Stimulated activated effector memory CD8-positive, alpha-beta T cell treated with anti-CD3 and anti-CD28 coated beads, Interleukin-12 subunit alpha, Interleukin-12 subunit beta, amount 100 ng/mL, for 72 hours (primary cell): ENCODE measurements around the gene ATE1.

Experiments used
- ATAC-seq: fragments of 150-1000 bp; cut with Tn5 transposase; 2 replicates; pipeline ENCODE4 v1.10.0; 2021
- DNase-seq, 2 donors: peaks; one replicate each; pipeline ENCODE4 v3.0.0; 2021 to 2022; ENCODE audit warnings: low spot score in 2 of 2
- H3K27ac Mint-ChIP-seq: one replicate; pipeline ENCODE4 v1.8.0; 2022; ENCODE audit warnings: mild to moderate bottlenecking, mixed read lengths
- H3K36me3 Mint-ChIP-seq: one replicate; pipeline ENCODE4 v1.8.0; 2022; ENCODE audit warnings: mild to moderate bottlenecking, mixed read lengths
- H3K4me1 Mint-ChIP-seq: one replicate; pipeline ENCODE4 v1.8.0; 2022; ENCODE audit warnings: mixed read lengths
- H3K4me3 Mint-ChIP-seq: one replicate; pipeline ENCODE4 v1.8.0; 2022; ENCODE audit warnings: mild to moderate bottlenecking, mixed read lengths
- H3K9me3 Mint-ChIP-seq: one replicate; pipeline ENCODE4 v1.8.0; 2022; ENCODE audit warnings: mixed read lengths

The ATE1 gene

DNA sequence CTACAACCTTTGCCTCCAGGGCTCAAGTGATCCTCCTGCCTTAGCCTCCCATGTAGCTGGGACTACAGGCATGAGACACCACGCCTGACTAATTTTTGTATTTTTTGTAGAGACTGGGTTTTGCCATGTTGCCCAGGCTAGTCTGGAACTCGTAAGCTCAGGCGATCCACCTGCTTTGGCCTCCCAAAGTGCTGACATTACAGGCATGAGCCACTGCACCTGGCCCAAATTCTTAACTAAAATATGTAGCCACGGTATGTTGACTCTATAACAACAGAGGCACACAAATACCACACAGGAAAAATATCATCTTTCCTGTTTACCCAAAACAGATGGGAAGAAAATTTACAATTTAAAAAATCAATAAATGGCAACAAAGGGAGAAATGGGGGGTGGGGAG lies 115.8 kb downstream of the ATE1 start:
- no peak for ATAC-seq
- no peaks in the 10 kb centered on the region for H3K36me3 Mint-ChIP-seq
- H3K4me1 Mint-ChIP-seq, result no peaks in the 10 kb centered on the region
- no peak overlapping the region for H3K4me3 Mint-ChIP-seq
- H3K27ac Mint-ChIP-seq, result no peak overlapping the region
- no peak for DNase-seq
- H3K9me3 Mint-ChIP-seq, result no peaks in the 10 kb centered on the region

DNA sequence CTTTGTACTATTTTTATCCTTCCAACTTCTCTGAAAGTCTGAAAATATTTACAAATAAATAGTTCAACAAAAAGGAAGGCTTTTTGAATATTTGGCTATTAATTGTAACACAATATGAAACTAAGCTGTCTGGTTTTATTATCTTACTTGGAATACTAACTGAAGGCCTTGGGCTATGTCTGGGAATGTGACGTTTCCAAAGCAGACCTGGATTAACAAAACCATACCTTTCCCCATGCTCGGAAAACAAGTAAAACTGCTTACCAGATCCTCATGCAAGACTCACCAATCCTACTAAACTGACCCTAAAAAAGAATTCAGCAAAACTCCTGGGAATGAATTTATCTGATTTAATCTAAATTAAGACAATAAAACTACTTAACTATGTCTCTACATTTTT lies 116.4 kb downstream of the ATE1 start:
- H3K9me3 Mint-ChIP-seq, result no peaks in the 10 kb centered on the region
- DNase-seq, result no peak
- no peaks in the 10 kb centered on the region for H3K36me3 Mint-ChIP-seq
- no peaks in the 10 kb centered on the region for H3K4me1 Mint-ChIP-seq
- H3K4me3 Mint-ChIP-seq, result no peak overlapping the region
- ATAC-seq, result no peak
- H3K27ac Mint-ChIP-seq, result no peak overlapping the region

DNA sequence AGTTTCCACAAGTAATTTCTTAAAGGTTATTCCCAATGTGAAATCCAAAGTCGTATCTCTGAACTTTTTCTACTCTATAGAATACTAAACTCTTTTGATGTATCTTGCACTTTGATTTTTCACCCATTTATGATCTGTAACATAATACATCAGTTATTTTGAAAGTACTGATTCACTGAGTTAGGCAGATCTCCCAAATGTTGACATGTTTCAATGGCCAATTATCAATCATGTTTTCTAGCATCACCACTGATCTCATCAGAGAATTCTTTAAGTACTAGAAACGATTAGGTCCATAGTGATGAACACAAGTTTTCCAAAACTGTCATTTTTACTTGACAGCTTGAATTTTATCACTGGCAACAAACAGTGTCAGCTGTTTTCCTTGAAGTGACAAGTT lies 119.0 kb downstream of the ATE1 start:
- Mint-ChIP-seq H3K9me3 (no peaks in the 10 kb centered on the region), H3K36me3 (no peaks in the 10 kb centered on the region), H3K4me1 (no peaks in the 10 kb centered on the region), H3K4me3 (no peak overlapping the region), H3K27ac (no peak overlapping the region)
- no peak for DNase-seq
- no peak for ATAC-seq

DNA sequence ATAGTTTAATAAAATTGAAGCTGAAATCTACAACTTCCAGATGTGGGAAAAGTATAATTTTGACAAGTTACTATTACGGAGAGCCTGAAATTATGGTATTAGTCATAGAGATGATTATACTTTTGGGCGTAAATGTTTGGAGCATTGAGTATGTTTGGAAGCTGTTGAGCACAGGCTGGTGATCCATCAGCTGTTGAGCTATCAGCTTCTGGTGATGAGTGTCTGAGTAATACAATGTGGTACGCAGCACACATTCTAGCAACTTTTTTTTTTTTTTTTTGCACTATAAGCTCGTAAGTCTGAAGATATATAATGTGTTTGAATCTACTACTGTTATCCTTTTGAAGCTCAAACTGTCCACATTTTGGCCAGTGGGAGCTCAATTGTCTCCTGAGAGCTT lies 123.4 kb downstream of the ATE1 start:
- no peaks in the 10 kb centered on the region for H3K36me3 Mint-ChIP-seq
- H3K4me3 Mint-ChIP-seq, result no peak overlapping the region
- no peaks in the 10 kb centered on the region for H3K4me1 Mint-ChIP-seq
- no peak for ATAC-seq
- no peak overlapping the region for H3K27ac Mint-ChIP-seq
- H3K9me3 Mint-ChIP-seq, result no peaks in the 10 kb centered on the region
- no peak for DNase-seq

DNA sequence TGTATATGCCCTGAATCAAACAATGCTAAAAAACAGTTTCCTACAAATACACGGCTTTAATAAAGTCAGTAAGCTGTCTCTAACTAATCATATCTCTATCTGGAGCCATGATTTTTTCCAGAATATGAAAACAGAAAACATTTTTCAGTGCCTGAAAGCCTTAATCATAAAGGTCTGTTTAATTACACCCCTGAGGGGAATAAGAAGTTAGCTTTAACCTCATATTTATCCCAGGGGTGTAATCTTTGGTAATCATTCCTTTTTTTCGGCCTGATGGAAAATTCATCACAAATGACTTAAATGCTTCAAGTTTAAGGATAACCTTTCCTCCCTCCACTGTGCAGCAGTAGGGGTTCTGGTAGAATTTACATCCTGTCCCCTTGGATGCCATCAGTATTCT lies 124.2 kb downstream of the ATE1 start:
- DNase-seq (no peak), ATAC-seq (no peak)
- Mint-ChIP-seq H3K4me3 (no peak overlapping the region), H3K36me3 (no peaks in the 10 kb centered on the region), H3K4me1 (no peaks in the 10 kb centered on the region), H3K27ac (no peak overlapping the region), H3K9me3 (no peaks in the 10 kb centered on the region)

DNA sequence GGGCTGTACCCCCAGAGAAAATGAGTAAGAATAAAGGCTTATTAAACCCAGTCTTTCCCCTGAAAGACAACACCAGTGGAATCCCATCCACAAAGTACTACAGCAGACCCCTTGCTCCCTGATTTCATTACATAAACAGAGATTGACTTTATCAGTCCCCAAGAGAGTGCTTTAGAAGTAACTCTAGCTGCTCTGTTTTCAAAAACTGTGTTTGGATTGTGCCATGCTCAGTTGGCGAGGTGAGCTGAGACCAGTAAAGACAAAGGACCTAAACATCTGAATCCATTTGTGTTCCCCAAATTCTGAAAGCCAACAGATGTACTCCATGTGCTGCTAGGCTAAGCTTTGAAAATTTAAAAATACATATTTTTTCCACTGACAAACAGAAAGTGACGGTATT lies 127.0 kb downstream of the ATE1 start:
- Mint-ChIP-seq H3K4me3 (no peak overlapping the region), H3K36me3 (no peaks in the 10 kb centered on the region), H3K4me1 (no peaks in the 10 kb centered on the region), H3K9me3 (no peaks in the 10 kb centered on the region), H3K27ac (no peak overlapping the region)
- ATAC-seq (no peak), DNase-seq (no peak)

DNA sequence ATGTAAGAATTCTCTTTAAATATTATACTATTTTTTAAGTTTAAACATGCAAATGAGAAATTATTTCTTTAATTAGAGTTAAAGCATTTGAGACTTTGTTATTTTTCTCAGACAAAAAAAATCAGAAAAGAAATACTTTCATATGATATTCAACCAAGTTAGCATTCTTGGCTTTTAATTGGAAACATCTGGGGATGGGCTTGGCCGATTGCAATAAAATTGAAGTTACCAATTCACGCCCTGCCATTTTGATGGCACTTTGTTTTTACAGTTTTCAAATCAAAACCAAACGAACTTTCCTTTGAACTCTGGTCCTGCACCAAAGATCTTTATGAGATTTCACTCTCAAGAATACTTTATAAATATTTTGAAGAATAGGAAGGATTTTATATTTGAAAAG lies 127.7 kb downstream of the ATE1 start:
- DNase-seq (no peak), ATAC-seq (no peak)
- no peak overlapping the region for H3K27ac Mint-ChIP-seq
- H3K4me1 Mint-ChIP-seq, result no peaks in the 10 kb centered on the region
- H3K4me3 Mint-ChIP-seq, result no peak overlapping the region
- H3K9me3 Mint-ChIP-seq, result no peaks in the 10 kb centered on the region
- H3K36me3 Mint-ChIP-seq, result no peaks in the 10 kb centered on the region

DNA sequence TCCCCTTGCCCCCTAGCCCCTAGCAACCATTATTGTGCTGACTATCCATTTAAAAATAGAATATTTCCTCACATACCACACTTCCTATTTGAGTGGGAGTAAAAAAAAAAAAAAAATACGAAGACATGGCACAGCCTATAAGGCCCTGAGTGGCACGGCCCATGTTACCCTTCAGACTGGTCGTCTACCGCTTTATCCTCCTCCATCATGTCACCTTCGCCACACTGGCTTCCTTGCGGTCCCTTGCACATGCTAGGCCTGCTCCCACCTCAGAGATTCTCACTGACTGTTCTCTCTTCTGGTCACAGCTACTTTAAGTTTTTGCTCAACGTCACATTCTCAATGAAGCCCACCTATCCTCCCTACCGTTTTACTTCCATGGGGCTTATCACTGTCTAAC lies 130.3 kb downstream of the ATE1 start:
- Mint-ChIP-seq H3K4me1 (no peaks in the 10 kb centered on the region), H3K9me3 (no peaks in the 10 kb centered on the region), H3K27ac (no peak overlapping the region), H3K4me3 (no peak overlapping the region), H3K36me3 (no peaks in the 10 kb centered on the region)
- DNase-seq (no peak), ATAC-seq (no peak)

DNA sequence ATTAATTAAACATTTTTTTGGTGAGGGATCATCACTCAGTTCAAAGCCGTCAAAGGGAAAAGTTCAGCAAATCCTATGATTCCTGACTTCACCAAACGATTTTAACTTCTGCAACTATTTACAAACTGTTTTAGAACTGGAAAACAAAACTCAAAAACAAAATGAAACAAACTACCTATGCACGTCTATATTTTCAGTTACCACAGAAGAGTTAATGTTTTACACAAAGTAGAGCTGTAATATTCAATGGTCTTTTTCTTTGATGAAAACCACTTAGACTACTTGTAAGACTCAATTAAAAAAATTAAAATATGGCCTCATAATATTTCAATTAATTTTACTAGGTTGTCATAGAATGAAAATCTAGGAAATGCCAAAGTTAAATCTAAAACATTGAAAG lies 131.5 kb downstream of the ATE1 start:
- ATAC-seq (no peak), DNase-seq (no peak)
- Mint-ChIP-seq H3K4me1 (no peaks in the 10 kb centered on the region), H3K36me3 (no peaks in the 10 kb centered on the region), H3K9me3 (no peaks in the 10 kb centered on the region), H3K4me3 (no peak overlapping the region), H3K27ac (no peak overlapping the region)

DNA sequence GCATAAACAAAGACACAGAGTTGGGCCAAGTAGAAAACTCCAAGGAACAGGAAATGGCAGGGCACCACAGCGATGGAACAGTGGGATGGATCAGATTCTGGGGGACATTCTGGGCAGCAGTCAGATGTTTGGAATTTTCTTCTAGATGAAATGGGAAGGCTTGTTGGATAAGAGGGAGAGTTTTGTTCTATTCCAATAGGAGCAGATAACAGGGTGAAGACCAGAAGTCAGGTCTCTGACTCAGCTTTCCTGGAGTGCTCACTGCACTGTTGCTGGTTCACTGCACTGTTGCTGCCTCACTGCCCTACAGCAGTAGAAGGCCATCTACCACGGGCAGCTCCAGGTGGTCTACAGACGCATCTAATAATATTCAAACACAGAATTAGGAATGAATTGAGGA lies 135.6 kb downstream of the ATE1 start:
- no peaks in the 10 kb centered on the region for H3K9me3 Mint-ChIP-seq
- no peak overlapping the region for H3K4me3 Mint-ChIP-seq
- H3K4me1 Mint-ChIP-seq, result no peaks in the 10 kb centered on the region
- peaks cover 25% of the 10 kb centered on the region for H3K36me3 Mint-ChIP-seq
- ATAC-seq, result no peak
- H3K27ac Mint-ChIP-seq, result no peak overlapping the region
- DNase-seq, result no peak

DNA sequence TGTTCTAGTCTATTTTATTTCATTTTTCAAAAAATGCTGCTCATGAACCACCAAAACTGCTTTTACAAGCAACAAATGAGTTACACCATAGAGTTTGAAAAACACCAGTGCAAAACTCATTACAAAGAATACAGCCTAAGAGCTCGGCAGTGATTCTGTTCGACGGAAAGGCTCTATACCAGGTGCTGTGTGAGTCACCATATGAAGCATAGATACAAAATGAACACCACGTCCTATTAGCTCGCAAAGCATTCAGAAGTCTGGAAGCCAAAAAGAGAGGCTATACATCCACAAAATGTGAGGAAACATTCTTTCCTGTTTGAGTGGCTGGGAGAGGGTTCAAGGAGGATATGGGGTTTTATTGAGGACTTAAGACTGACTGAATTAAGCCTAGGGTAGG lies 136.1 kb downstream of the ATE1 start:
- no peak overlapping the region for H3K4me3 Mint-ChIP-seq
- ATAC-seq, result no peak
- H3K4me1 Mint-ChIP-seq, result no peaks in the 10 kb centered on the region
- no peaks in the 10 kb centered on the region for H3K9me3 Mint-ChIP-seq
- DNase-seq, result no peak
- peaks cover 25% of the 10 kb centered on the region for H3K36me3 Mint-ChIP-seq
- no peak overlapping the region for H3K27ac Mint-ChIP-seq

DNA sequence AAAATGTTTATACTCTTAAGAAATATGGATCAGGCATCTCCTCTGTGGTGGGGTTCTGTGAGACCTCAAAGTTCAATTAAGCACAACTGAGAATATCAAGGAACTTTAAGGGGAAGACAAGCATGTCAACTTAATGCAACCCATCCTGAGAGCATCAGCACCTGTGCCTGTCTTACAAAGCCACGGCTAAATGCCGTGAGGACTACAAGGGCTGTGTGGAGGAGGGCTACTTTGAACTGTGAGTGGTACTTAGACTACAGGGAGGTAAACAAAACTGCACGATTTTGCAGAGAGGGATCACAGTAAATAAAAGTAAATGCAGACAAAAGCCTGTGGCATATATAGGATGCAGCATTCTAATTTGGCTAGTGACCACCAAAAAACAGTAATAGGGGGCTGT lies 139.1 kb downstream of the ATE1 start:
- ATAC-seq (no peak), DNase-seq (no peak)
- Mint-ChIP-seq H3K27ac (no peak overlapping the region), H3K9me3 (no peaks in the 10 kb centered on the region), H3K4me1 (no peaks in the 10 kb centered on the region), H3K4me3 (no peak overlapping the region), H3K36me3 (peaks cover 31% of the 10 kb centered on the region)

DNA sequence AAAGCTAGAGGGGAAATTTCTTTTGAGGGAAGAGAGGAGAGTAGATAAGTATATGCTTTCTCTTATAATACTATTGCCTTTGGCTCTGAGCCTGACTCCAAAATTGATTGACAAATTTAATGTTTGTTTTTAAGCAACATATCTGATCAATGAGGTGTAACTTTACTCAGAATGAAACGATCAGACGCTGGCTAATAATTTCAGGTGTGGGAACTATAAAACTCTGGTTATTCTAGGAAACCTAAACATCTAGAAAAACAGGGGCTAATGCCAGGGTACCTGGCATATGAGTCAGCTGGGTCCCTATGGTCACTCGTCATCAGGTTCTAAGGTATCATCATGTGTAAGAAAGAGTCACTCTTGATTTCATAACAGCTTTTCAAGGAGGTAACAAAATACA lies 139.7 kb downstream of the ATE1 start:
- H3K4me3 Mint-ChIP-seq, result no peak overlapping the region
- no peak overlapping the region for H3K27ac Mint-ChIP-seq
- no peaks in the 10 kb centered on the region for H3K9me3 Mint-ChIP-seq
- no peak for ATAC-seq
- H3K4me1 Mint-ChIP-seq, result no peaks in the 10 kb centered on the region
- H3K36me3 Mint-ChIP-seq, result peaks cover 31% of the 10 kb centered on the region
- DNase-seq, result no peak

DNA sequence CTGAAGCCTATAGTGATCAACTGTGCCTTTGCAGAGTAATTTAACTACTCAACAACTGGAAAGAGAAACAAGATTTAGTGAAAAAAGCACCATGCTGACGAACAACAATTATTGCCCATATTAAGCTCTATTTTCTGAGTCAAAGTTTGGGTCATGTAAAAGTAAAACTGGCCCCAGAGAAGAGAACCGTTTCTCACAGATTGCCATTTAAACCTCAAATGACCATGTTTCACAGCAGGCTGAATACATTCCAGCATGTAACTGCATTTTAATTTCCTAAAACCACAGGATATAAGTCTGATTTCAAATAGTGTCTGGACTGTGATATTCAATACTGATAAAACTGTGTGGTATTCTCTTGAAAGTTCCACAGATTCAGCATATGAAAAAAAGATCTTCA lies 140.7 kb downstream of the ATE1 start:
- no peak for ATAC-seq
- H3K36me3 Mint-ChIP-seq, result peaks cover 31% of the 10 kb centered on the region

DNA sequence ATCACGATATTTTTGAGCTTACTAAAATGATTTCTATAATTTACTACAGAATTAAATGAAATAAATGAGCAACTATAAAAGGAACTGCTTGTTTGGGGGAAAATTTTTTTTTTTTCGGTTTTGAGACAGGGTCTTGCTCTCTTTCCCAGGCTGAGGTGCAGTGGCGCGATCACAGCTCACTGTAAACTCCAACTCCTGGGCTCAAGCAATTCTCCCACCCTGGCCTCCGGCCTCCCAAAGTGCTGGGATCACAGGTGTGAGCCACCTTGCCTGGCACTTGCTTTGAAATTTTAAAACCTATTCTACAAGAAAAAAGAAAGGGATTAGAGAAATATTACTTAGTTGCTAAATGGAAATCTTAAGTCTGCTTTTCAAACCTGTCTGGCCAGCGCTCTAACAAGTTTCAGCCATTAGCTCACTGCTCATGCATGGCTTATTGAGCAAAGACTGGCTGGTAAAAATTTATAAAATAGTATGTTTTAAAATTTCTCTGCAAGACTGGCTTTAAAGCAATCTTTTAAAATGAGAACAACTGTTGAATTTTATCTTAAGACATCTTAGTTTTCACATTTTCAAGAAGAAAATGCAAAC lies 144.0 kb downstream of the ATE1 start:
- no peaks in the 10 kb centered on the region for H3K4me1 Mint-ChIP-seq
- ATAC-seq (no peak), DNase-seq (no peak)
- H3K36me3 Mint-ChIP-seq, result peaks cover 18% of the 10 kb centered on the region
- no peak overlapping the region for H3K4me3 Mint-ChIP-seq
- H3K27ac Mint-ChIP-seq, result no peak overlapping the region
- no peaks in the 10 kb centered on the region for H3K9me3 Mint-ChIP-seq

More for the DNA sequence above, 140.7 kb downstream of the ATE1 start:
- Mint-ChIP-seq H3K9me3 (no peaks in the 10 kb centered on the region), H3K27ac (no peak overlapping the region), H3K4me3 (no peak overlapping the region), H3K4me1 (no peaks in the 10 kb centered on the region)
- DNase-seq, result no peak

DNA sequence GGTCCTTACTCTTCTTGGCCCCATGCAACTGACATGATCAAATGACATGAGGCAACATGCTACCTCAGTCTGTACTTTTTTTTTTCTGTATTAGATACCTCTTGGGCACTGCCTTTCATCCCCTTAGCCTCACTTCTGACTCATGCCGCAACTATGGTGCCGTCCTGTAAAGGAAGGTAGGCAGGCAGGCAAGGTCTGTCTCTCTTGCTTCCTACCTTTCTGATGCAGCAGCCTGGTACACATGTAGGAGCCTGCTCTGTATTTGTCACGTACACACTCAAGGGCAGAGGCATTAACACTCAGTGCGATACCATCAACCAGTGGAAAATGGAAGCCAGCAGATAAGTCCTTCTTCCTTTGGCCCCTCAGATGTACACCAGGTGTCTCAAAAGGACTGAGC lies 146.7 kb downstream of the ATE1 start:
- H3K4me3 Mint-ChIP-seq, result no peak overlapping the region
- ATAC-seq (no peak), DNase-seq (no peak)
- no peak overlapping the region for H3K27ac Mint-ChIP-seq
- H3K9me3 Mint-ChIP-seq, result no peaks in the 10 kb centered on the region
- H3K36me3 Mint-ChIP-seq, result peaks cover 5% of the 10 kb centered on the region
- H3K4me1 Mint-ChIP-seq, result no peaks in the 10 kb centered on the region

DNA sequence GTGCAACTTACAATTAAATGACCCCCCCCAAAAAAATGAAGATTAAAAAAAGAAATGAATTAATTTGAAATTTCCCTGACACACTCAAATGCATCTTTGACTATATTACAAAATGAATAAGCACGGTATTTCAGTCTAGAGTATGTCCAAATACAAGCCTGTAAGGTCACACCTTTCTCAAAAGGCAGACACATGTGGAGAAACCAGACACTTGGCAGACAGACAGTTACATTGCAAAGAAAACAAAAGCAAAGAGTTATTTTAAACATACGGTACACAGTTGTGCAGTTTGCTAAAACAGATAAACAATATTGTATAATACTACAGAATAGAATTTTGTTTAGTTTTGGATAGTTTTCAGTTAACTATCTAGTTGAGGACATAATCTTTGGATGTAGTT lies 153.0 kb downstream of the ATE1 start:
- no peak overlapping the region for H3K4me3 Mint-ChIP-seq
- no peaks in the 10 kb centered on the region for H3K9me3 Mint-ChIP-seq
- H3K36me3 Mint-ChIP-seq, result no peaks in the 10 kb centered on the region
- H3K27ac Mint-ChIP-seq, result no peak overlapping the region
- H3K4me1 Mint-ChIP-seq, result no peaks in the 10 kb centered on the region
- DNase-seq (no peak), ATAC-seq (no peak)
